Measurements from ENCODE around the gene PSMB5. TPM values are rescaled to one million over a fixed set of nuclear protein-coding genes. Genes with fewer than 3 reads are reported as not detected.
A peak's percentile ranks its signal among the peaks of the same experiment; 100 is the strongest.

Gene PSMB5
- total and polyA plus RNA-seq, 9 of the 15 experiments (the other 6 are each of a cell fraction or from before 2014, with no cell fraction given), result 198 to 1,870 (median 269) TPM

GRCh38 chr14:23006544-23007419 lies 27.9 kb downstream of the PSMB5 start (continued):
- TF ChIP-seq RNF219 (CRISPR knock-in tag; IDR thresholded peaks at IDR 0.05) (no peak), ZNF184 (CRISPR knock-in tag; IDR thresholded peaks at IDR 0.05) (no peak), E2F3 (CRISPR knock-in tag; IDR thresholded peaks at IDR 0.05) (peak; percentile 89), E2F4 (CRISPR knock-in tag; IDR thresholded peaks at IDR 0.05; ENCODE audit: low read depth) (peak; percentile 39; the same call in 1 of the 2 replicates), NCOA2 (IDR thresholded peaks at IDR 0.05; ENCODE audit: partially characterized antibody in 2 of 2) (no peak), ZNF324 (CRISPR knock-in tag; IDR thresholded peaks at IDR 0.05) (no peak), MTA3 (IDR thresholded peaks at IDR 0.05; ENCODE audit: borderline replicate concordance) (peak; percentile 95), ZBTB5 (IDR thresholded peaks at IDR 0.05) (no peak), SMARCE1 (IDR thresholded peaks at IDR 0.05) (peak; percentile 72), DIDO1 (tag; IDR thresholded peaks at IDR 0.05; ENCODE audit: low read depth) (no peak), STAG1 (CRISPR knock-in tag; IDR thresholded peaks at IDR 0.05; ENCODE audit: borderline replicate concordance) (0 out of 2 replicates have a peak, but pooled peaks have one; percentile 16), ZNF586 (CRISPR knock-in tag; conservative IDR thresholded peaks at IDR 0.05) (no peak), STAT6 (CRISPR knock-in tag; IDR thresholded peaks at IDR 0.05) (no peak; the same call in none of the 2 replicates), GATAD2B (IDR thresholded peaks at IDR 0.05; ENCODE audit: borderline replicate concordance) (no peak), MXD1 (CRISPR knock-in tag; IDR thresholded peaks at IDR 0.05; ENCODE audit: borderline replicate concordance, poor library complexity, severe bottlenecking) (no peak), ZNF24 (IDR thresholded peaks at IDR 0.05) (0 out of 2 replicates have a peak, but pooled peaks have one; percentile 25), NRF1 (conservative IDR thresholded peaks at IDR 0.05 in 1 of 2, IDR thresholded peaks at IDR 0.05 in 1 of 2) (peak; percentile 90 to 92), TGIF2 (CRISPR knock-in tag; IDR thresholded peaks at IDR 0.05) (no peak), KLF16 (IDR thresholded peaks at IDR 0.05) (no peak), LEF1 (IDR thresholded peaks at IDR 0.05) (peak; percentile 31; the same call in 1 of the 2 replicates)
